IMR-90 (cell line): ENCODE data around the gene FXYD5. TPM values are rescaled to one million over a fixed set of nuclear protein-coding genes. Genes with fewer than 3 reads are reported as not detected.
"Not testable (repeated sequence)": the region's sequence is repeated elsewhere in the genome, so short reads cannot be mapped to it uniquely, and the experiment has no call there.

ENCODE experiments used
- ATAC-seq: fragments of 200-7000 bp; cut with Tn5 transposase; 2 replicates; pipeline ENCODE4 v1.9.1; 2020; ENCODE audit warnings: low read depth, mild to moderate bottlenecking, moderate library complexity
- BruUV-seq: library from RNA; stranded (reverse); fragments of 400-500 nt; replicated peaks from 2 replicates; lab custom pipeline; 2021; lab: Mats Ljungman, UMichigan
- CTCF ChIA-PET: fragments of 300-600 bp; formaldehyde crosslinking; extraction: SDS; loops from one replicate; lab custom pipeline; 2021; ENCODE audit warnings: antibody characterized with exemption; lab: Yijun Ruan, JAX
- POLR2A ChIA-PET: fragments of 300-600 bp; sonication (Branson Sonifier 250); formaldehyde crosslinking; loops from one replicate; lab custom pipeline; 2022; ENCODE audit warnings: antibody characterized with exemption; ENCODE audit not compliant: unreplicated experiment; lab: Charles Lee
- DNase-seq: peaks from one replicate; pipeline ENCODE4 v3.0.0; 2013
- H2AFZ ChIP-seq: replicated peaks from 2 replicates; pipeline ENCODE3; 2013; ENCODE audit warnings: low read length, mild to moderate bottlenecking; ENCODE audit not compliant: poor library complexity
- H2AK5ac ChIP-seq: 2 replicates; pipeline ENCODE4 v1.6.1; 2013; ENCODE audit warnings: low read depth, low read length, inconsistent platforms
- H2AK9ac ChIP-seq: replicated peaks from 2 replicates; pipeline ENCODE3; 2013; ENCODE audit warnings: mild to moderate bottlenecking, low read depth, low read length, moderate library complexity; ENCODE audit not compliant: poor library complexity
- H2BK120ac ChIP-seq: 2 replicates; pipeline ENCODE4 v1.6.1; 2013; ENCODE audit warnings: low read depth, low read length, inconsistent platforms
- H2BK15ac ChIP-seq: 3 replicates; pipeline ENCODE4 v1.6.1; 2013; ENCODE audit warnings: low read depth, low read length, inconsistent platforms
- H2BK20ac ChIP-seq: 2 replicates; pipeline ENCODE4 v1.6.1; 2013; ENCODE audit warnings: low read depth, mild to moderate bottlenecking, inconsistent platforms, low read length, moderate library complexity
- H2BK5ac ChIP-seq: 2 replicates; pipeline ENCODE4 v1.6.1; 2013; ENCODE audit warnings: mild to moderate bottlenecking, low read depth, low read length, inconsistent platforms; ENCODE audit not compliant: poor library complexity, severe bottlenecking
- H3K14ac ChIP-seq: replicated peaks from 2 replicates; pipeline ENCODE4 v1.6.1; 2013; ENCODE audit warnings: low read depth, low read length, inconsistent platforms
- H3K18ac ChIP-seq: 2 replicates; pipeline ENCODE4 v1.6.1; 2013; ENCODE audit warnings: low read depth, low read length, control low read depth
- H3K23ac ChIP-seq: 2 replicates; pipeline ENCODE4 v1.6.1; 2013; ENCODE audit warnings: low read depth, low read length, inconsistent platforms
- H3K27ac ChIP-seq: 2 replicates; pipeline ENCODE4 v1.5.1; 2013; ENCODE audit warnings: mild to moderate bottlenecking, control low read depth, low read length; ENCODE audit not compliant: insufficient read depth
- H3K27me3 ChIP-seq: 2 replicates; pipeline ENCODE4 v1.6.1; 2013; ENCODE audit warnings: low read length; ENCODE audit not compliant: control insufficient read depth, insufficient read depth
- H3K36me3 ChIP-seq: 2 replicates; pipeline ENCODE4 v1.6.1; 2013; ENCODE audit warnings: low read length, mixed read lengths; ENCODE audit not compliant: control insufficient read depth, insufficient read depth
- H3K4ac ChIP-seq: 2 replicates; pipeline ENCODE4 v1.6.1; 2013; ENCODE audit warnings: low read depth, low read length, inconsistent platforms
- H3K4me1 ChIP-seq: 2 replicates; pipeline ENCODE4 v1.6.1; 2013; ENCODE audit warnings: low read length, mixed read lengths; ENCODE audit not compliant: control insufficient read depth, insufficient read depth
- H3K4me2 ChIP-seq: 2 replicates; pipeline ENCODE4 v1.6.1; 2013; ENCODE audit warnings: low read depth, mild to moderate bottlenecking, control low read depth, low read length, moderate library complexity
- H3K4me3 ChIP-seq: 2 replicates; pipeline ENCODE4 v1.5.1; 2013; ENCODE audit warnings: low read depth, mild to moderate bottlenecking, control low read depth, low read length, moderate library complexity; ENCODE audit not compliant: insufficient read depth
- H3K56ac ChIP-seq: 2 replicates; pipeline ENCODE4 v1.6.1; 2013; ENCODE audit warnings: low read length, inconsistent platforms; ENCODE audit not compliant: insufficient read depth; ENCODE audit errors: extremely low read depth
- H3K79me1 ChIP-seq, 2 experiments: 2 replicates each; pipeline ENCODE4 v1.6.1; 2013; ENCODE audit warnings: low read length in 2 of 2, inconsistent platforms in 1 of 2, low read depth in 1 of 2
- H3K9ac ChIP-seq: 2 replicates; pipeline ENCODE4 v1.6.1; 2013; ENCODE audit warnings: low read depth, low read length, control low read depth
- H3K9me1 ChIP-seq: 2 replicates; pipeline ENCODE4 v1.6.1; 2013; ENCODE audit warnings: low read length, inconsistent platforms; ENCODE audit not compliant: insufficient read depth
- H3K9me3 ChIP-seq: 2 replicates; pipeline ENCODE4 v1.6.1; 2013; ENCODE audit warnings: low read length; ENCODE audit not compliant: control insufficient read depth, insufficient read depth
- H4K20me1 ChIP-seq: 2 replicates; pipeline ENCODE4 v1.6.1; 2013; ENCODE audit warnings: low read length, inconsistent platforms; ENCODE audit not compliant: insufficient read depth
- H4K5ac ChIP-seq: 2 replicates; pipeline ENCODE4 v1.6.1; 2013; ENCODE audit warnings: mild to moderate bottlenecking, low read depth, low read length, control low read depth
- H4K8ac ChIP-seq, 2 experiments: 2 replicates each; pipeline ENCODE4 v1.6.1; 2013; ENCODE audit warnings: low read depth in 2 of 2, low read length in 2 of 2, control low read depth in 1 of 2, inconsistent platforms in 1 of 2
- H4K91ac ChIP-seq: 2 replicates; pipeline ENCODE4 v1.6.1; 2013; ENCODE audit warnings: low read depth, low read length, inconsistent platforms; ENCODE audit not compliant: insufficient read depth
- WGBS, 2 experiments: methylation state at CpG; one replicate each; pipeline versions ENCODE4 v1.1.5 to v1.1.7; 2013; ENCODE audit warnings: missing lambda C conversion rate in 2 of 2; ENCODE audit not compliant: insufficient read length in 1 of 2; ENCODE audit errors: extremely low coverage in 2 of 2; 5-methylcytosine and 5-hydroxymethylcytosine counted together
- dilution Hi-C: fragments of 300-500 bp; cut with HindIII; formaldehyde crosslinking; loops from one replicate; pipeline ENCODE4 v1.14.3; 2018; ENCODE audit warnings: low sequenced_read_pairs; ENCODE audit not compliant: unreplicated experiment
- in situ Hi-C: fragments of 300-500 bp; cut with MboI; formaldehyde crosslinking; loops from 3 replicates; pipeline ENCODE4 v1.14.3; 2019; ENCODE audit warnings: low sequenced_read_pairs, inconsistent platforms, mixed read lengths
- intact Hi-C: fragments of 100-400 bp; cut with micrococcal nuclease; formaldehyde crosslinking; loops from 2 replicates; pipeline ENCODE4 v1.10.0; 2022
- polyA plus RNA-seq, 3 experiments: library from polyadenylated mRNA; depleted of rRNA; stranded (reverse); fragments of >200 nt; gene quantifications; 2 replicates each; pipeline ENCODE4 v1.2.3, GENCODE V29; 2012; ENCODE audit warnings: low replicate concordance in 1 of 3
- total RNA-seq: library from RNA; depleted of rRNA; stranded (reverse); fragments of >200 nt; gene quantifications from 2 replicates; pipeline ENCODE4 v1.2.3, GENCODE V29; 2012

Gene FXYD5
- total and polyA plus RNA-seq, 2 of the 4 experiments (the other 2 are of a cell fraction): 53.6 to 245 TPM

GRCh38 chr19:35196861-35197260 is 42.3 kb downstream of the FXYD5 start:
- H4K20me1 ChIP-seq, H3K4me3 ChIP-seq, H3K27me3 ChIP-seq, H4K91ac ChIP-seq, H3K9me1 ChIP-seq, intact Hi-C loops, ATAC-seq, H3K18ac ChIP-seq, CTCF ChIA-PET, H3K4me1 ChIP-seq, dilution Hi-C loops, in situ Hi-C loops, H2AK9ac ChIP-seq, H3K9me3 ChIP-seq, H4K5ac ChIP-seq, POLR2A ChIA-PET, H3K4me2 ChIP-seq, H3K27ac ChIP-seq, DNase-seq, H2BK15ac ChIP-seq, BruUV-seq, H3K23ac ChIP-seq, H3K36me3 ChIP-seq, H2BK120ac ChIP-seq, H3K56ac ChIP-seq, H3K9ac ChIP-seq, H2BK20ac ChIP-seq, H2BK5ac ChIP-seq, H2AFZ ChIP-seq, H2AK5ac ChIP-seq, H4K8ac ChIP-seq, H3K4ac ChIP-seq, H3K79me1 ChIP-seq, H3K14ac ChIP-seq: not testable (repeated sequence)
- no CpG with 5 or more reads among the region's 6 CpGs for WGBS, 2 experiments
